Upper lobe of right lung (tissue), 1 donor: ENCODE measurements around the gene SALL2. TPM values are rescaled to one million over a fixed set of nuclear protein-coding genes. Genes with fewer than 3 reads are reported as not detected.

Source experiments
- ATAC-seq: fragments of 200-7000 bp; cut with Tn5 transposase; one replicate; pipeline ENCODE4 v1.9.1; 2020; ENCODE audit warnings: mild to moderate bottlenecking, moderate library complexity
- DNase-seq: peaks from one replicate; pipeline ENCODE4 v3.0.0-alpha.2; 2020
- H3K27ac ChIP-seq: fragments of 200-600 bp; one replicate; pipeline ENCODE4 v1.8.0; 2022
- H3K27me3 ChIP-seq: fragments of 200-600 bp; one replicate; pipeline ENCODE4 v1.8.0; 2022; ENCODE audit warnings: mild to moderate bottlenecking
- H3K36me3 ChIP-seq: fragments of 200-600 bp; one replicate; pipeline ENCODE4 v1.8.0; 2022
- H3K4me1 ChIP-seq: fragments of 200-600 bp; one replicate; pipeline ENCODE4 v1.8.0; 2022
- H3K4me3 ChIP-seq: fragments of 200-600 bp; one replicate; pipeline ENCODE4 v1.8.0; 2022; ENCODE audit warnings: mild to moderate bottlenecking
- H3K9me3 ChIP-seq: fragments of 200-600 bp; one replicate; pipeline ENCODE4 v1.8.0; 2022
- intact Hi-C: fragments of 100-400 bp; cut with DNase I; formaldehyde crosslinking; loops from one replicate; pipeline ENCODE4 v1.11.0; 2022
- total RNA-seq: library from RNA; stranded (reverse); fragmentation: NEBNext Ultra II Directional; extraction: Animal tissue kit (Norgen Biotek cat#: 25700); gene quantifications from one replicate; pipeline ENCODE4 v1.2.1, GENCODE V29; 2021
- TF ChIP-seq, protein P1 (sequence below): fragments of 200-600 bp; IDR thresholded peaks from one replicate; pipeline ENCODE4 v1.8.0; 2022; ENCODE audit warnings: antibody characterized with exemption
- donor health status: DM: no; HTN: yes; CAD: no; lungs with severe emphysema.

SALL2 gene
- total RNA-seq, 1 donor from 2014 or later: 8.1 TPM

DNA sequence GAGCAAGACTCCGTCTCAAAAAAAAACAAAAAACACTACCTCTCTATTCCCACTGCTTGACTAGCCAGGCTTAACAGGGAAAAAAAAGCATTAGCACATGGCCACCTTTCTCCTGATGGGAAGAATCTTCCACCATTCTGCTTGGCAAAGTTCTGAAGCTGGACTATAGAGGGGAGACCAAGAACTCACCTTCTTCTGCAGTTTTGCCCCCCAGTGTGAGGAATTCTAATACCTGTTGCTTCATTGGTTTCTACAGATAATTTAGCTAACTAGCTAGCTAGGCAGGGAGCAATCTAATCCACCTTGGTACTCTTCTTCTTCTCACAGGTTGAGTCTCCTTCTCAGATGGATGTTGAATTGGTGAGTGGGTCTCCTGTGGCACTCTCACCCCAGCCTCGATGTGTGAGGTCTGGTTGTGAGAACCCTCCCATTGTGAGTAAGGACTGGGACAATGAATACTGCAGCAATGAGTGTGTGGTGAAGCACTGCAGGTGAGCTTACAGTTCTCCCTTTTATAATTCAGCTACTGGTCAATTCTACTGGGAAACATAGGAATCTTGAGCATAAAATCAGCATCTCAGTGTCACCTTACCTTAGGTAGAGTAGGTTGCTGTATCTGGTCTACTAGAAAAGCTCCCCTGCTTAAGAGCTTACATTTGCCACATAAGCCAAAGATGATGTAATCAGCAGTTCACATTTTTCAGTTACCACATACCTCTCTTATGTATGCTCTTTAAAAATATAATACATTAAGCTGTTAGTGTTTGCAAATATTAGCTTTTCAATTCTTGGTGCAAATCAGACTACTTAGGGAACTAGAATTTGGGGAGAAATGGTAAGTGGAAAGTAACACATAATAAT lies 31.0 kb downstream of the SALL2 start:
- H3K36me3 ChIP-seq: peaks cover 100% of the 10 kb centered on the region
- intact Hi-C loops: no loop called here
- no peaks in the 10 kb centered on the region for H3K9me3 ChIP-seq
- peak overlapping the region; percentile 7 for H3K27ac ChIP-seq
- DNase-seq: no peak
- TF ChIP-seq, protein P1, sequence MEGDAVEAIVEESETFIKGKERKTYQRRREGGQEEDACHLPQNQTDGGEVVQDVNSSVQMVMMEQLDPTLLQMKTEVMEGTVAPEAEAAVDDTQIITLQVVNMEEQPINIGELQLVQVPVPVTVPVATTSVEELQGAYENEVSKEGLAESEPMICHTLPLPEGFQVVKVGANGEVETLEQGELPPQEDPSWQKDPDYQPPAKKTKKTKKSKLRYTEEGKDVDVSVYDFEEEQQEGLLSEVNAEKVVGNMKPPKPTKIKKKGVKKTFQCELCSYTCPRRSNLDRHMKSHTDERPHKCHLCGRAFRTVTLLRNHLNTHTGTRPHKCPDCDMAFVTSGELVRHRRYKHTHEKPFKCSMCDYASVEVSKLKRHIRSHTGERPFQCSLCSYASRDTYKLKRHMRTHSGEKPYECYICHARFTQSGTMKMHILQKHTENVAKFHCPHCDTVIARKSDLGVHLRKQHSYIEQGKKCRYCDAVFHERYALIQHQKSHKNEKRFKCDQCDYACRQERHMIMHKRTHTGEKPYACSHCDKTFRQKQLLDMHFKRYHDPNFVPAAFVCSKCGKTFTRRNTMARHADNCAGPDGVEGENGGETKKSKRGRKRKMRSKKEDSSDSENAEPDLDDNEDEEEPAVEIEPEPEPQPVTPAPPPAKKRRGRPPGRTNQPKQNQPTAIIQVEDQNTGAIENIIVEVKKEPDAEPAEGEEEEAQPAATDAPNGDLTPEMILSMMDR: no peak
- H3K4me1 ChIP-seq: peaks cover 5% of the 10 kb centered on the region
- peak; percentile 85 for ATAC-seq
- H3K4me3 ChIP-seq: no peak overlapping the region
- no peaks in the 10 kb centered on the region for H3K27me3 ChIP-seq

DNA sequence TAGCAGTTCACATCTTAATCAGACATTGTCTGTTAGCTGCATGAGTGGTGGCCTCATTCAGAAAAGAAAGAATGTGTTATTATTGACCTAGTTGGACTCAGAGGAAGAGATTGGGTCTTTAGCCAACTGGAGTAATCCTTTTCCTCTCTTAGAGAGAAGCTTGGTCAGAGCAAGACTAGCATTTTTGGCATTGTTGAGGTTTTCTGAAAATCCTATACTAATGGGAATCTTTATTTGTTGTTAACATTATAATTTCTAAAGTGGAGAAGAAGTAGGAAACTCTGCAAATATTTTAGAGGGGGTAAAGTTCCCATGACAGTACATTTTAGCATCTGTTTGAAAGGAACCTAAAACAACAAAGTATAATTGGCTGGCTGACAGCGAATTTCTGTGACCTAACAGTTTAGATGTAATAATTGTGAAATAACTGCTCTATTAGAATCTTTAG lies 39.5 kb downstream of the SALL2 start:
- no peak for ATAC-seq
- Histone ChIP-seq H3K4me3 (no peak overlapping the region), H3K4me1 (no peaks in the 10 kb centered on the region), H3K27ac (no peak overlapping the region), H3K27me3 (no peaks in the 10 kb centered on the region), H3K9me3 (no peaks in the 10 kb centered on the region), H3K36me3 (peaks cover 47% of the 10 kb centered on the region)
- TF ChIP-seq, protein P1: no peak
- intact Hi-C loops: no loop called here
- no peak for DNase-seq

DNA sequence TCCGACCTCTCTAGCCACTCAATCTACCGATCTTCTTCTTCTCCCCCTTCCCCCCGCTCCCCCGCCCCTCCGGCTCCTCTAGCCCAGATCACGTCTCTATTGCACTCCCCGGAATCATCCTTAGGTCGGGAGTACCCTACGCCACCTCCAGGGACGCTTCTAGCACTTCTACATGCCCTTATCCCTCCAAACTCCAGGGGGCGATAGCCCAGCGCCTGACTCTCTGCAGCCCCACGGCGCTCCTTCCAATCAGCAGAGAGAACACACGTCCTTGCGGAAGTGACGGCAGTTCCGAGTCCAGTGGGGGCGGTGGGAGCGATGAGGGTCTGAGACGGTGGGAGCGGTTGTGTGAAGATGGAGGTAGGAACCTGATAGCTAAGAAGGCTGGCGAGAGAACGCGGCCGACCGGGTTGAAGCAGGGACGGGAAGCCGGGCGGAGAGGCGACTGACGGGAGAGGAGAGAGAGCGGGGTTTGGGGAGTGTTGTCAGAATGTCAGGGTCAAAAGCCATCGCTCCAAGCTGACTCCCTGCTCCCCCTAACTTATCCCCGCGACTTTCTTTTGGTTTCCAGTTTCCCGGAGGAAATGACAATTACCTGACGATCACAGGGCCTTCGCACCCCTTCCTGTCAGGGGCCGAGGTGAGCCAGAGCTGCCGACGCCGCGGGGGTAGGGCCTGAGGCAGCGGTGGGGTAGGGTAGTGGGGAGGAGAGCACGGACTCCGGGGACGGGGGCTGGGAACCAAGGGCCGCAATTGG lies 49.0 kb downstream of the SALL2 start, which contains the start of the genes RAB2B and TOX4:
TSS of gene RAB2B (minus strand) at position 35 of the 757 bp plus-strand sequence. CDS start 87 bp downstream, outside the sequence.
TSS of gene TOX4 (plus strand) at position 271 of the 757 bp plus-strand sequence. CDS start at position 355, 84 bp downstream.
- ATAC-seq (peak; percentile 99), DNase-seq (peak; percentile 96)
- Histone ChIP-seq H3K9me3 (no peaks in the 10 kb centered on the region), H3K27ac (peak within 1 kb of the TSS; percentile 91), H3K36me3 (peaks cover 22% of the 10 kb centered on the region), H3K4me1 (peaks cover 22% of the 10 kb centered on the region), H3K27me3 (no peaks in the 10 kb centered on the region), H3K4me3 (peak within 1 kb of the TSS; percentile 95)
- intact Hi-C loops: no loop called here
- TF ChIP-seq, protein P1: peak; percentile 90

DNA sequence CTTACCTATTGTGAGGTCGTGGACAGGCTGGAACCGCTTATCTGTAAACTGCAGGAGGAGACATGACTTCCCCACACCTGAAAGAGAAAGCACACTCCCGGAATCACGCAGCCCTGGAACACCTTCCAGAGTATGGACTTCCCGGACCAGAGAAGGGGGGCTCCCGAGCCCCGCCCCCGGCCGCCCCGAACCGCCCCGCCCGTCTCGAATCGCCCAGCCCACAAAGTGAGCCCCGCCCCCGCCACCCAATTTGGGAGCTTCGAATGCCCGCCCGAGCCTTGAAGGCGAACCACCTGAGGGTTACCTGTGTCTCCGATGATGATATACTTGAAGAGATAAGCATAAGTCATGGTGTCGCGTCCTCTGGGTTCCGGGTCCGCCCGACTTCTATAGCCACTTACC lies 49.6 kb downstream of the SALL2 start:
- Histone ChIP-seq H3K27me3 (no peaks in the 10 kb centered on the region), H3K9me3 (no peaks in the 10 kb centered on the region), H3K27ac (peak overlapping the region; percentile 91), H3K4me1 (peaks cover 22% of the 10 kb centered on the region), H3K36me3 (peaks cover 26% of the 10 kb centered on the region), H3K4me3 (peak overlapping the region; percentile 95)
- DNase-seq (peak; percentile 95), ATAC-seq (peak; percentile 90)
- intact Hi-C loops: no loop called here
- TF ChIP-seq, protein P1: no peak

DNA sequence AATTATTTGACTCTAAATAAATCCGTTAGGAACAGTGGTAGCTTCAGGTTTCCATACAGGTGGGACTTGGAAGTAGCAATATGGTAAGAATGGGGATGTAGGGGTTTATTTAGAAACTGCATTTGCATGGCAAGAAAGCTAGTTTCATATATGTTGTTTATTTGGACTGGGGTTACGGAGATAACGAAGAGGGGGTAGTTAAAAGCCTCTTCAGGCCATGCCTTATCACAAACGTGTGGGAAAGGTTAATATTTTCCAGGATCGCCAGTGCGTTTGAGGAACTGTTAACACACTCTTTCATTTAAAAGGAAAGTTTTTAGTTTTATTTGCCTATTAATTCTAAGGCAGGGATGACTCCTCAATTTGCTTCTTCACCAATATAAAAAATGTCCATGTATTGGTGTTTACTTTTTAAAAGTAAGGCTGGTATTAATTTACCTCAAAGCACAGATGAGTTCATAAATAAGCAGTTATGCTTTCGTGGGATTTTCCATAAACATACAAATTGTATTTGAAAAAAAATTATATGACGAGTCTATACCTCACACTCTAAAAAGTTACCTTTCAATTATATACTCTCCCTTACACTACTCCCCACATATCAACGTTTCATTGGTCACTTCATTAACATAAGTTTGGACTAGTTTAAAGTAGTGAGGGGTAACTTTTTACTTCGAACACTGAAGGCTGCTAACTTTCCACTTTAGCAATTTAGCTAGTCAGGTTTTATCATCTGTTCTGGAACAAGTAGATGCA lies 50.2 kb downstream of the SALL2 start:
- Histone ChIP-seq H3K27me3 (no peaks in the 10 kb centered on the region), H3K4me1 (peaks cover 22% of the 10 kb centered on the region), H3K9me3 (no peaks in the 10 kb centered on the region), H3K27ac (peak overlapping the region; percentile 91), H3K36me3 (peaks cover 20% of the 10 kb centered on the region), H3K4me3 (peak overlapping the region; percentile 95)
- intact Hi-C loops: no loop called here
- DNase-seq (no peak), ATAC-seq (peak; percentile 2)
- TF ChIP-seq, protein P1: no peak
